Fibroblast of the aortic adventitia (primary cell): Measurements from ENCODE around the gene GALM. TPM values are rescaled to one million over a fixed set of nuclear protein-coding genes. Genes with fewer than 3 reads are reported as not detected.

Experiments
- DNase-seq: peaks from one replicate; pipeline ENCODE4 v3.0.0-alpha.2; 2010; ENCODE audit warnings: low read depth
- H3K4me3 ChIP-seq: 2 replicates; pipeline ENCODE4 v1.5.1; 2011; ENCODE audit warnings: low read depth, mild to moderate bottlenecking, control low read depth, low read length, moderate library complexity
- CTCF ChIP-seq: IDR thresholded peaks from 2 replicates; pipeline ENCODE4 v1.5.1; 2011; ENCODE audit warnings: mild to moderate bottlenecking, low read length, control low read depth, inconsistent platforms; ENCODE audit not compliant: insufficient read depth
- total RNA-seq: library from RNA; depleted of rRNA; stranded (reverse); fragments of >200 nt; gene quantifications from 2 replicates; pipeline ENCODE4 v1.2.3, GENCODE V29; 2012; ENCODE audit warnings: low replicate concordance

GALM gene
- total RNA-seq, 1 donor, result 27.7 TPM

- DNase-seq, result peak; percentile 85
- no peak for TF ChIP-seq CTCF
- H3K4me3 ChIP-seq, result no peak overlapping the region
Observed at GRCh38 chr2:38765149-38765548, 99.2 kb downstream of the GALM start.

GRCh38 chr2:38765551-38765950 is 99.6 kb downstream of the GALM start:
- DNase-seq, result no peak
- TF ChIP-seq CTCF, result no peak

DNA sequence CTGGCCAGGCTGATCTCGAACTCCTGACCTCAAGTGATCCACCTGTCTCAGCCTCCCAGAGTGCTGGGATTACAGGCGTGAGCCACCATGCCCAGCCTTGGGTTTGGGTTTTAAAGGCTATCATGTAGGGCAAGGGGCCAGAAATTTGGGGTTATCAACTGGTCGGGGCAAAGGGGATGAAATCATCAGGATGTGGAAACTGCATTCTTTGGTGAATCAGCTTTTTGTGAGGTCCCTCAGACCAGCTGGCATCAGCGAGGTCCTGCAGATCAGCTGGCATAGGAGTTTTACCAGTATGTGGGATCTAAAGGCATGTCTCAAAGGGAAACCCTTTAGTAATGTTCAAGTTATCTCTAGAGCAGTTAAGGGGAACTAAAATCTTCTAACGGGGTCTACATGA is 105.7 kb downstream of the GALM start:
- TF ChIP-seq CTCF, result no peak
- no peak overlapping the region for H3K4me3 ChIP-seq
- DNase-seq, result peak; percentile 40

More at GRCh38 chr2:38765551-38765950, 99.6 kb downstream of the GALM start:
- H3K4me3 ChIP-seq, result no peak overlapping the region

GRCh38 chr2:38775097-38775920 is 109.4 kb downstream of the GALM start:
- H3K4me3 ChIP-seq, result no peak overlapping the region
- TF ChIP-seq CTCF, result no peak
- DNase-seq, result no peak

GRCh38 chr2:38775921-38776225 is 110.0 kb downstream of the GALM start:
- no peak overlapping the region for H3K4me3 ChIP-seq
- no peak for TF ChIP-seq CTCF
- no peak for DNase-seq

- TF ChIP-seq CTCF, result no peak
- H3K4me3 ChIP-seq, result no peak overlapping the region
- no peak for DNase-seq
Observed at GRCh38 chr2:38776531-38776930, 110.6 kb downstream of the GALM start.

DNA sequence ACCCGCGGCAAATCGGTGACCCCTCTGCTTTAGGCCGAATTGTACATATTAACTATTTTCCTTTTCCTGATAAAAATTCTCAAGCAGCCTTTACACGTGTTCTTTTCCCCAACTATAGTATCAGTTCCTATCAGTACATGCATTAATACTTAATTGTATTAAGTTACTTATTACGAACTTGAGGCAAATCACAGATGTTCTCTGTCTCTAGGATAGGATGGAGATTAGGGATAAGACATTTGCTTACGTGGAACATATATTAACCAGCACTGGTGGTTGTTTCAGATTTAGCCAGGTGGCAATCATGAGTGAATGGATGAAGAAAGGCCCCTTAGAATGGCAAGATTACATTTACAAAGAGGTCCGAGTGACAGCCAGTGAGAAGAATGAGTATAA is 112.8 kb downstream of the GALM start:
- peak overlapping the region; percentile 72 for H3K4me3 ChIP-seq
- no peak for DNase-seq
- TF ChIP-seq CTCF, result no peak
